ENCODE results near the gene RGS17.
"Not testable (repeated sequence)": the region's sequence is repeated elsewhere in the genome, so short reads cannot be mapped to it uniquely, and the experiment has no call there.

RGS17 gene

DNA sequence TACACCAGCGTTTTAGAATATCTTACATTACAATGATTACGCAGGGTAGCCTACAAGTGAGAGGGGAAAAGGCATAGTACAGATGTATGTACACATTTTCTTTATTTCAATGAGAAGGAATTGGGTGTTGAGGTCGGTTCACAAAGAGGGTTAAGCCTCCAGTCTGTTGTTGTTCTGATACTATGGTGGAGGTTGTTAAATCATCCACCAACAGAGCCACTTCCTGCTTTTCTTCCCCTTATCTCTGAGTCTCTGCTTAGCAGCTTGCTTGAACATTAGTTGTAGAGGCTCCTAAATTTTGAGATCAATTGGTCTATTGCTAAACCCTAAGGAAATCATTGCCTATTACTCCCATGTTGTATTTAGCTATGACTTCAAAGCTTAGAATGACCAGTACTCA is 7.3 kb downstream of the RGS17 start:
- DNase-seq, result no peak

DNA sequence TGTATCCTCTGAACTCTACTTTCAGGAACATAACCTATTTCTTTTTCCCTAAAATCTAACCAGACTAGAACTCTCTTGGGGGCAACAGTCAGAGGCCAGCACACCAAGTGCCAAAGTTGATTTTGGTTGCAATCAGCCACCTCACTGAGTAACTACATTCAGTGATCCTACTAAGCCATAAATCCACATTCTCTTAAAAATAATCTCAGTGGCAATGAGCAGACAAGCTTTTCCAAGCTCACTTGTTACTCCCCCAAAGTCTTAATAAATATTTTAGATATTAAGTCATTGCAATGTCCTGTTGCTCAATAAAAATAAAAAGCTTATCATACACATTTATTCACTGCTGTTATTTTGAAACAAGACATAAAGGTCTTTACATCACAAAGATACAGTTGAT is 9.8 kb downstream of the RGS17 start:
- DNase-seq, result no peak

- DNase-seq, result peak; percentile 83
Measured at GRCh38 chr6:153117986-153118879, 12.8 kb downstream of the RGS17 start.

DNA sequence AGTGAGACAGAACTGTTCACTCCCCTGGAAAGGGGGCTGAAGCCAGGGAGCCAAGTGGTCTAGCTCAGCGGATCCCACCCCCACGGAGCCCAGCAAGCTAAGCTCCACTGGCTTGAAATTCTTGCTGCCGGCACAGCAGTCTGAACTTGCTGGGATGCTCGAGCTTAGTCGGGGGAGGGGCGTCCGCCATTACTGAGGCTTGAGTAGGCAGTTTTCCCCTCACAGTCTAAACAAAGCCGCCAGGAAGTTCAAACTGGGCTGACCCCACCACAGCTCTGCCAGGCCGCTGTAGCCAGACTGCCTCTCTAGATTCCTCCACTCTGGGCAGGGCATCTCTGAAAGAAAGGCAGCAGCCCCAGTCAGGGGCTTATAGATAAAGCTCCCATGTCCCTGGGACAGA is 20.0 kb downstream of the RGS17 start:
- DNase-seq, result not testable (repeated sequence)

- not testable (repeated sequence) for DNase-seq
Measured at GRCh38 chr6:153110612-153111011, 20.5 kb downstream of the RGS17 start.

GRCh38 chr6:153108315-153108714 is 22.8 kb downstream of the RGS17 start:
- no peak for DNase-seq

DNA sequence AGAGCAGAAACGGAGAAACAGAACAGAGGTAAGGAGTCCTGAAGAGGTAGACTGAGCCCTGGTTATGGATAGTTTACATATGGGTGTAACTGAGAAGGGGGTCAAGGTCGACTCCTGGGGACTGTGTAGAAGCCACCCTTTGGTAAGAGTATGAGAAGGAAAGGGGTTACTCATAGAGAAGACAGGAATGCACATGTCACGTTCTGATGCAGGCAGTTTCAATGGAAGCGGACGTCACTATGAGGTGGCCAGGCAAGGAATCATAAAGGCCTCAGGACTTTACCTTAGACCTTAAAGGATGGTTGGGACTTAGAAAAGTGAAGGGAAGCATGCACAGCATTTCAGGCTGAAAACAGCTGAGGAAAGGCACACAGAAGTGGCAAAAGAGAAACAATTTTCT is 25.1 kb downstream of the RGS17 start:
- DNase-seq, result no peak

GRCh38 chr6:153104220-153104619 is 26.9 kb downstream of the RGS17 start:
- DNase-seq, result no peak

- DNase-seq, result no peak
Measured at GRCh38 chr6:153103319-153103655, 27.8 kb downstream of the RGS17 start.

- DNase-seq, result no peak
Measured at GRCh38 chr6:153102605-153103318, 28.3 kb downstream of the RGS17 start.

GRCh38 chr6:153101461-153101860 is 29.6 kb downstream of the RGS17 start:
- DNase-seq, result no peak

DNA sequence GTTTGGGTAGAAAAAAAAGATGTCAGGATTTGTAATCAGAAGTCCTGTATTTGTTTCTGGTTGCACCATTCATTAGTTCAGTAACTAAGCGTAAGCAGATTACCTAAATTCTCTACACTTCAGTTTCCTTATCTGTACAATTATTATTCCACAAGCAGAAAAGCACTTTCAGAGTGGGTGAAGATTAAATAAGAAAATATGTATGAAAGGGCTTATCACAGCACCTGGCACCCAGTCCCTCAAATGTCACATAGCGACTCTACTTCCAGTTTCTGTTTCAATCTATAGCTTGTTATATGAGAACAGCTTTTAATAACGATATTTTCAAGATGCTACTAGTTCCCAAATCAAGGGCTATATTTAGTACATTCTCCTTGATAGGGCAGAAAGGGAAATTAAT is 31.4 kb downstream of the RGS17 start:
- DNase-seq, result no peak

DNA sequence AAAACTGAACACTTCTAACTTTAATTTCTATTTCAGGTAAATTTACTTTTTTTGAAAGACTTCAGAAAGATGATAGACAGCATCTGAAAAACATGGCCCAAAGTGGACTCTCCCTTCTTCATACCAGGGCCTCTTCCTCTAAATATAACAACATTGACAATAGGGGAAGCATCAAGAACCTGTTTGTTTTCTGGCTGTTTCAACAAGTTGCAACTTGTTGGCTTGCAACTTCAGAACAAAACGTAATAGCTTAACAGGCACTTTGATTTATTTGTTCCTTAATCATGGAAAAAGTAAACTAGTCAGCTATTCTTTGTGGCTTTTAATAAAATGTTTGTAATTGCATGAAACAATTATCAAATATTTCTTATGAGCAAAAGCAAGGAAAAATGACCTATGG is 34.3 kb downstream of the RGS17 start:
- no peak for DNase-seq

- no peak for DNase-seq
Measured at GRCh38 chr6:153096031-153096430, 35.1 kb downstream of the RGS17 start.

- peak; percentile 90 for DNase-seq
Measured at GRCh38 chr6:153092082-153093013, 38.7 kb downstream of the RGS17 start.

DNA sequence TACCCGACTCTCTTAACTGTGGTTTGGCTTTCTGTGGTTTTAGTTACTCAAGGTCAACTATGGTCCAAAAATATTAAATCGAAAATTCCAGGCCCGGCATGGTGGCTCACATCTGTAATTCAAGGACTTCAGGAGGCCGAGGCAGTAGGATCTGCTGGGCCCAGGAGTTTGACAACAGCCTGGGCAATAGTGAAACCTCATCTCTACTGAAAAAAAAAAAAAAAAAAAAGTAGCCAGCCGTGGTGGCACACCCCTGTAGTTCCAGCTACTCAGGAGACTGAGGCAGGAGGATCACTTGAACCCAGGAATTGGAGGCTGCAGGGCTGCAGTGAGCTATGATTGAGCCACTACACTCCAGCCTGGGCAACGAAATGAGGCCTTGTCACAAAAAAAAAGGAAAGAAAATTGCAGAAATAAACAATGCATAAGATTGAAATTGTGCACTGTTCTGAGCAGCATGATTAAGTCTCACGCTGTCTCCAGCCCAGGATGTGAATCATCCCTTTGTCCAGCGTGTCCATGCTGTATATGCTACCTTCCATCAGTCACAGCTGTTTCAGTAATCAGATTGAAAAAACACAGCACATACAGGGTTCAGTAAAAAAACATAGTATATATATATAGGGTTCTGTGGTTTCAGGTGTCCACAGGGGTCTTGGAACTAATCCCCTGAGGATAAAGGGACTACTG is 40.7 kb downstream of the RGS17 start:
- DNase-seq, result peak; percentile 79

- no peak for DNase-seq
Measured at GRCh38 chr6:153088796-153089195, 42.3 kb downstream of the RGS17 start.

DNA sequence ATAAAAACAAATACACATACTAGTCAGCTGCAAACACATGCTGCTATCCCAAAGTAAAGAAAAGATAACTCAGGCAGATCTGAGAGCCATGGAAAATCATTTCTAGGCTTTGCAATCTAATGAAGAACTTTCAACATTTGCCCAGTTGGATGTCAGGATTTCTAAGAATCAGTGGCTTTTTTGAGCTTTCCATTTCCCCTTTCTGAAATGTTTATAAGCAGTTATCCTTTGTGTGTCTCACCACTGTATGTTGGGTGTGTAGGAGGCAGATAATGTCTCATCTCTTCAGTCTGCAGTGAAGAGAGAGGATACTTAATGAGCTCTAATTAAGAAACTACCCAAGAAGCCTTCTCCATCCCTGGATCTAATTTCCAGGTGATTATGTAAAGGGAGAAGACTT is 43.6 kb downstream of the RGS17 start:
- DNase-seq, result peak; percentile 67

GRCh38 chr6:153086225-153086990 is 44.7 kb downstream of the RGS17 start:
- DNase-seq, result no peak

- no peak for DNase-seq
Measured at GRCh38 chr6:153085239-153085638, 45.8 kb downstream of the RGS17 start.

DNA sequence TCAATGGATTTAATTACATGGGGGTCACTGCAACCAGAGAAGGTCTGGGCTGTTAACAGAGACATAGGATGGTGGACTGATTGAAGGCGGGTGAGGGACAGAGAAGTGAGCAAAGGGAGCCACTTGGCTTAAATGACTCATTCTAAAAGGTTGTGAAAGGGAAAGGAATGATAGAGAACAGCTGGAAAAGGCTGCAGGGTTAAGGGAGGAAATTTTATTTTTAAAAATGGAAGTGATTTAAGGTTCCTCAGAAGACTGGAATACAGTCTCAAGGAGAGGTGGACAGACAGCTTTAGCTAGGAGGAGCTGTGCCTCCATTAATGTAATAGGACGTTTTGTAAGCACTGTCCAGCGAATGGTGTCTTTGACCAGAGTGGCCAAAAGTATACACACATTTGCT is 46.7 kb downstream of the RGS17 start:
- no peak for DNase-seq

- no peak for DNase-seq
Measured at GRCh38 chr6:153083869-153084268, 47.2 kb downstream of the RGS17 start.
